Right kidney (tissue), 1 donor: ENCODE data around the gene RGMA.

Source experiments
- DNase-seq: peaks from one replicate; pipeline ENCODE4 v3.0.0-alpha.2; 2016

The RGMA gene

DNA sequence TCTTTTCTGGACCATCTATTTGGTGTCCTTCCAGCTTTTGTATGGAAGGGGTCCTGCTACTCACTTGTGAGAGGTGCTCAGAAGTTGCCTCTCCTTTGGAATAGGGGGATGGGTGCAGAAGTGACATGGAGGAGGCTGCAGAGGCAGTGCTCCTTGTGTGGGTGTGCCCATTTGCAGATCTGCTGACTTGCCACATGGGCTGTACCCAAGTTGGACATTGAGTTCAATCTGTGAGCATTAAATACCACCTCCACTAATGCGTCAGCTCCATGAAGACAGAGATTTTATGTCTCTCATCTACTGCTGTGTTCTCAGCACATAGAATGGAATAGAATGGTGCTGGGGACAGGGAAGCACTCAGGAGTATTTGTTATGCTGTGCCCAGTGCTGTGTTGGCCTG lies 76.2 kb downstream of the RGMA start:
- DNase-seq: no peak

DNA sequence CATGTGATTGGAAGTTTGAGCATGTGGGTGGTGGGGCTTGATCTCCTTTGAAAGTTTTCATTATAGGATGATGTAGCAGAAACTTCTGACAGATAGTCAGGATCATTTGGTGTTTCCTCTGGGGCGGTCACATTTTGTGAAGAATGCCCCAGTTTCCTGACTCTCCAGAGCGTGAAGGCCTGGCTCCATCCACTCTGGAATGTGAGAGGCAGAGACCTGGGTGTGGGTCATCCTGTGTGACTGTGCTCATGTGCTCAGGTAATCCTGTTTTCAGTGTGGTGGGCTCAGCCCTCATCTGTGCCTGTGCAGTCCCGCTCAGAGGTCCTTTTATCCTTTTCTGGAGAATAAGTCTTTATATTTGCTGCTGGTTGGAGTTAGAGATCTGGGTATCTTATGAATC lies 81.0 kb downstream of the RGMA start:
- DNase-seq: no peak

DNA sequence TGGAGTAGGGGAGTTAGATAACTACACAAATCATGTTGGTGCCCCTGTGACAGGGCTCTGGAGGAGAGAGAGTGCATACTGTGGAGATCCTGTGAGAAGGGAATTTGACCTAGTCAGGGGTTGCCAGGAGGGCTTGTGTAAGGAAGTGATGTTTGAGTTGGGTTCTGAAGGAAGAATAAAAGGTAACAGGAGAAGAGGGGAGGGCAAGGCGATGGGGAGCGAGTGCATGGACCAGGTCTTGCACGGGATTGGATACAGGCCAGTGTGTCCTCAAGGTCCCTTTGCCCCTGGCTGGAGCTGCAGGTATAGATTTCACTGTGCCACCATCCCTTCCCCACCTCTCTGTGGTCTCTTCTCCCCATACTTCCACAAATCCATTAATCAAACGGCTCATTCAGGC lies 83.9 kb downstream of the RGMA start:
- DNase-seq: no peak

DNA sequence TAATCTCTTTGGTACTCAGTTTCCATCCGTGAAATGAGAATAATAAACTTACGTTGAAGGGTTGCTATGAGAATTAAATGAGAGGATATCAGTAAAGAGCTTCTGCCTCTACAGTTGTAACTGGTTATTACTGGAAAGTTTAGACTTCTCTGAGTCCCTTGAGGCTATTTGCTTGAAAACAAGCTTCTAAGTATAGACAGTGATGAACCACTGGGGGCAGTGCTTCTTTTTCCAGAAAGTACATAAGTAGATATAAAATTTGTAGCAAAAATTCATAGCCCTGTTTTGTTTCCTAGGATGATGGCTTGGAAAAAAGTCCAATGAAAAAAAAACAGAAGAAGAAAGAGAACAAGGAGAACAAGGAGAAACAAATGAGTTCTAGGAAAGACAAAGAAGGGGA lies 87.1 kb downstream of the RGMA start:
- DNase-seq: no peak

DNA sequence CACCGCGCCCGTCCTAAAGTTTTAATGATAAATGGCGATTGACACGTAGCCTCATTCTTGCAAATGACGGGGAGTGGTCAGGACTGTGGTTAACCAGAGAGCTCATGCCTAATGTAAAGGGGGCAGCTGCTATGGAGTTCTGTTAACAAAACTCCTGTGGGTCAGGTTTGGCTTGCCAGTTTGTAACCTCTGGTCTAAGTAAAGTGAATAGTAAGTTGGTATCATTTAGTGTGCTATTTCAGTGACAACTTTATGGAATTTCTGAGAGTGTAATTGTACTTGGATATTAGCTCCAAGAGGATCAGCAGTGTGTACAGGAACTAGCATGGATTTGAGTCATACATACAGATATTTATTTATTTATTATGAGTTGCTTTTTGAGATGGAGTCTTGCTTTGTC lies 87.9 kb downstream of the RGMA start:
- DNase-seq: no peak

DNA sequence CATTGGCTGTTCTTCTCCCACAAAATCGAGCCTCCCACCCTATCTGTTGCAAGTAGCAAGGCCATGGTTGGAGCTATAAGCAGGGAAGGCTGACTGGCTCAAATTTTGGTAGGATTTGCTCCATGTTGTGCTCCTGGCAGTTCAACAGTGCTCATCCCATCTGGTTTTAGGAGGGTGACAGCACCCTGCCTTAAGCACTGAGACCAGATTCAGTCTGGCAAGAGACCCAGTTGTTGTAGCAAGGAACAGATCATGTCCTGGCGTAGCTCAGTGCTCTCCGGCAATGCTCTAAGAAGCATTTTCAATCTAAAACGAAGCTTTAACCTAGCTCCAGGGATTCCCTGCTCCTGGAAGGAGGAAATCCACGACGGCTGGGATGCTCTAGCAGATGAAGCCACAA lies 91.2 kb downstream of the RGMA start:
- no peak for DNase-seq

DNA sequence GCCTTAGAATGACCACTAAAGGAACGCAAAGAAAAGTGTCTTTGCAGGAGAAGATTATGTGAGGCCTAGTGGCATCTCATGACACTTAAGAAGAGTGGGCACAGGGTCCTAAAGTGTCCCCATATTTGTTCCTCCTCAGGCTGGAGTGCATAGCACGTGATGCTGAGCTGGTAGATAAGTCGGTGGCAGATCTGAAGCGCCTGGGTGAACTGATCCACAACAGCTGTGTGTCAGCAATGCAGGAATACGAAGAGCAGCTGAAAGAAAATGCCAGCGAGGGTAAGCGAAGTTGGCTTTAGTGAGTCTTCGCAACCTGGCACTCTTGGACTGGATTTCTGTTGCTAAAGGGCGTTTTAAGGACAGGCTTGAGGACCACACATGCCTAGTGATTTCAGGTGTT lies 96.3 kb downstream of the RGMA start:
- DNase-seq: no peak

DNA sequence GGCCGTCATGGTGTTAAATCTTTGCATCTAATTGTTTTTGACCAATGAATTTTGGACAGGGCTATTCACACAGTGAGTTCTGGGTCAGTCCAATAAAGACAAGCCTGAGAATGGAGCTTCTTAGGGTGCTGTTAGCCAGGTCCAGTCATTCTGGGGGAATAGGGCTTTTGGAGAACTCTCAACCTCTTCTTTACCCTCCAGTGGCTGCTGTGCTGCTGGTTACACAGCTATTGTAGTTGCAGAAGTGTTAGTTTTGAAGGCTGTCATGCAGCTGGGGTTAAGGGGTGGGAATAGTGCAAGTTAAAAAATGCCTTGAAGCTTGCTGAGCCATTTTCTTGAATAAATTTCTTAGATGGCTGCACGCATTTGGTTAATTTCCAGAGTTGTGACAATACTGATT lies 99.0 kb downstream of the RGMA start:
- no peak for DNase-seq

DNA sequence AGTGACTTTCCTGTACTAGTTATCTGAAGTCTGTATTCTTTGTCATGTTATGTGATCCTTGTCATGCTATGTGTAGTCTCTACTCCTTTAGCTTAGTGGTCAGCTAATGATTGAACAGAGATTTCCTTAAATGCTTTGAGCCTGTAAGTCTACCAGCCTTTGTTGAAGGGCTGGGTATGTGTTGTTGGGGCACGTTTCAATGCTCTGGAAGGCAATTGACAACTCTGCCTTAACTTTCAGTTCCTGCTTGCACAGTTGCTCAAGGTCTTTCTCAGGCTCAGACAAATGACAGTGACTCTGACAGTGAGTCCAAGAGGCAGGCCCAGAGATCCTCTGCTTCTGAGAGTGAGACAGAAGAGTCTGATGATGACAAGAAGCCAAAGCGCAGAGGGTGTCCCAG lies 99.5 kb downstream of the RGMA start:
- DNase-seq: no peak
